Fibroblast of mammary gland (primary cell): ENCODE data around the gene GPR65.

Source experiments
- DNase-seq: peaks from one replicate; pipeline ENCODE4 v3.0.0-alpha.2; 2010; ENCODE audit warnings: low read depth
- H3K4me3 ChIP-seq: 2 replicates; pipeline ENCODE4 v1.5.1; 2011; ENCODE audit warnings: low read depth, mild to moderate bottlenecking, low read length, moderate library complexity; ENCODE audit not compliant: control insufficient read depth
- CTCF ChIP-seq: conservative IDR thresholded peaks from 2 replicates; pipeline ENCODE4 v1.5.1; 2011; ENCODE audit warnings: low read depth, low read length, inconsistent platforms; ENCODE audit not compliant: control insufficient read depth, insufficient read depth

The GPR65 gene

DNA sequence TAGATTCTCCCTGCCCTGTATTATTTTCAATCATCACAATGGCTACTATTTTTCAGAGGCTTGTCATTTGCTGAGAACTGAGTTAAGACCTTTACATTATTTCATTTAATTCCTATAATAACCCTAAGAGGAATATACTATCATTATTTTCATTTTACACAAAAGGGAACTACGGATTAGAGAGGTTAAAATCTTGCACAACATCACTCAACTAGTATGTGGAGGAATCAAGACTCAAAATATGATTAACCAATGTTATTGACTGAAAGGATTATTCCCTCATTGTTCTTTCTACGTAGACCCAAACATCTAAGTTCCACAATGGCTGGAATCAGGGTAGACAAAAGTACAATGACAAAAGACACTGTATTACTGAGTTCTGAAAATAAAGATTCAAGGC is 45.0 kb downstream of the GPR65 start:
- DNase-seq, result no peak
- no peak for TF ChIP-seq CTCF
- H3K4me3 ChIP-seq, result no peak overlapping the region

- TF ChIP-seq CTCF, result no peak
- DNase-seq, result peak; percentile 25
- H3K4me3 ChIP-seq, result no peak overlapping the region
These were observed 55.6 kb downstream of the GPR65 start for GRCh38 chr14:88060576-88060975.

- peak; percentile 27 for DNase-seq
- no peak for TF ChIP-seq CTCF
These were observed 58.9 kb downstream of the GPR65 start for GRCh38 chr14:88063811-88064210.

More at GRCh38 chr14:88063811-88064210, 58.9 kb downstream of the GPR65 start:
- no peak overlapping the region for H3K4me3 ChIP-seq
